Measurements from ENCODE around the gene GLIS1. TPM values are rescaled to one million over a fixed set of nuclear protein-coding genes. Genes with fewer than 3 reads are reported as not detected.

GLIS1 gene
- 1.1 to 1.6 TPM (median 1.2 TPM) in 3 replicates for total RNA-seq

GRCh38 chr1:53739109-53739681 lies at the start of gene GLIS1:
Gene GLIS1, minus strand, starts transcription at chr1:53739164. Its CDS starts 1,100 bp downstream, at chr1:53738064.
- peak within 1 kb of the TSS; percentile 59 for H3K4me3 Mint-ChIP-seq
- peaks cover 14% of the 10 kb centered on the region for H3K9me3 Mint-ChIP-seq
- DNase-seq (ENCODE audit: low spot score in 2 of 2, unreplicated experiment in 2 of 2) = peak; percentile 79 to 91
- H3K4me1 Mint-ChIP-seq = no peaks in the 10 kb centered on the region
- no peak within 1 kb of the TSS for H3K27ac Mint-ChIP-seq
- H3K27me3 Mint-ChIP-seq (ENCODE audit: low read depth) = peaks cover 87% of the 10 kb centered on the region
- TF ChIP-seq, protein P1, sequence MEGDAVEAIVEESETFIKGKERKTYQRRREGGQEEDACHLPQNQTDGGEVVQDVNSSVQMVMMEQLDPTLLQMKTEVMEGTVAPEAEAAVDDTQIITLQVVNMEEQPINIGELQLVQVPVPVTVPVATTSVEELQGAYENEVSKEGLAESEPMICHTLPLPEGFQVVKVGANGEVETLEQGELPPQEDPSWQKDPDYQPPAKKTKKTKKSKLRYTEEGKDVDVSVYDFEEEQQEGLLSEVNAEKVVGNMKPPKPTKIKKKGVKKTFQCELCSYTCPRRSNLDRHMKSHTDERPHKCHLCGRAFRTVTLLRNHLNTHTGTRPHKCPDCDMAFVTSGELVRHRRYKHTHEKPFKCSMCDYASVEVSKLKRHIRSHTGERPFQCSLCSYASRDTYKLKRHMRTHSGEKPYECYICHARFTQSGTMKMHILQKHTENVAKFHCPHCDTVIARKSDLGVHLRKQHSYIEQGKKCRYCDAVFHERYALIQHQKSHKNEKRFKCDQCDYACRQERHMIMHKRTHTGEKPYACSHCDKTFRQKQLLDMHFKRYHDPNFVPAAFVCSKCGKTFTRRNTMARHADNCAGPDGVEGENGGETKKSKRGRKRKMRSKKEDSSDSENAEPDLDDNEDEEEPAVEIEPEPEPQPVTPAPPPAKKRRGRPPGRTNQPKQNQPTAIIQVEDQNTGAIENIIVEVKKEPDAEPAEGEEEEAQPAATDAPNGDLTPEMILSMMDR (IDR thresholded peaks at IDR 0.05; ENCODE audit: unreplicated experiment) = no peak
- no peaks in the 10 kb centered on the region for H3K36me3 Mint-ChIP-seq

DNA sequence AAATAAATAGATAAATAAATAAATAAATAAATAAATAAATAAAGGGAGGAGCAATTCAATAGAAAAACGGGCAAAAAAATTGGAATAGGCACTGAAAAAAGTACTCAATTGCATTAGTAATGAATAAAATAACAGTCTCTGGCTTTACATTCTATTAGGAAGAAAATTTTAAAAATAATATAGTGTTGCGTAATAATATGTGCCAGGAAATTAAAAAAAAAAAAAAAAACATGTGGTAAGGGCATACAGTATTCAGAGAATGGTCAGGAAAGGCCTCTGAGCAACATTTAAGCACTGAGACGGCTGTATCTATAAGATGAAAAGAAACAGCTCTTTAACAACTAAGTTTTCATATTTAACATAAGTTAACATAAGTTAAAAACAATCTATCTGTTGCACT lies 48.7 kb upstream of the GLIS1 start:
- no peaks in the 10 kb centered on the region for H3K9me3 Mint-ChIP-seq
- H3K36me3 Mint-ChIP-seq = peaks cover 29% of the 10 kb centered on the region
- no peak overlapping the region for H3K27ac Mint-ChIP-seq
- no peaks in the 10 kb centered on the region for H3K27me3 Mint-ChIP-seq (ENCODE audit: low read depth)
- H3K4me1 Mint-ChIP-seq = peaks cover under 1% of the 10 kb centered on the region
- no peak overlapping the region for H3K4me3 Mint-ChIP-seq
- no peak for DNase-seq (ENCODE audit: low spot score in 2 of 2, unreplicated experiment in 2 of 2)
- TF ChIP-seq, protein P1 (IDR thresholded peaks at IDR 0.05; ENCODE audit: unreplicated experiment) = no peak

DNA sequence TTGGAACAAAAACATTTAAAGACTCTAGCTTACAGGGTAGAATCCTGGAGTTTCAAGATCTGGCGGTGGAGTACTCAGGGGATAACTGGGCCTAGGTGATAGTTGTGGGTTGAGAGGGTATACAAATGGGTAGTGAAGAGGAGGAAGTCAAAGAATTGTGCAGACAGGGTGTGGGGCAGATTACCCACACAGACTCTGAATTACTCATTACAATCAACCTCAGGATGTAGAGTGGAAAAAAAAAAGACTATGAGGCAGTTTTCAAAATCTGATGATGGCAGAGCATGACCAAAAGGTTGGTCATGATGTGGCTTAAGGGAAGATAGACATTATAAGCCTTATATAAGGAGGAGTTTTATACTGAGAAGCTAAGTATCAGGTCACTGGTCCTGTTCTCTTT lies 44.1 kb upstream of the GLIS1 start:
- peaks cover 27% of the 10 kb centered on the region for H3K36me3 Mint-ChIP-seq
- no peaks in the 10 kb centered on the region for H3K4me1 Mint-ChIP-seq
- H3K4me3 Mint-ChIP-seq = no peak overlapping the region
- no peak for DNase-seq (ENCODE audit: low spot score in 2 of 2, unreplicated experiment in 2 of 2)
- no peaks in the 10 kb centered on the region for H3K9me3 Mint-ChIP-seq
- no peaks in the 10 kb centered on the region for H3K27me3 Mint-ChIP-seq (ENCODE audit: low read depth)
- TF ChIP-seq, protein P1 (IDR thresholded peaks at IDR 0.05; ENCODE audit: unreplicated experiment) = no peak
- no peak overlapping the region for H3K27ac Mint-ChIP-seq

DNA sequence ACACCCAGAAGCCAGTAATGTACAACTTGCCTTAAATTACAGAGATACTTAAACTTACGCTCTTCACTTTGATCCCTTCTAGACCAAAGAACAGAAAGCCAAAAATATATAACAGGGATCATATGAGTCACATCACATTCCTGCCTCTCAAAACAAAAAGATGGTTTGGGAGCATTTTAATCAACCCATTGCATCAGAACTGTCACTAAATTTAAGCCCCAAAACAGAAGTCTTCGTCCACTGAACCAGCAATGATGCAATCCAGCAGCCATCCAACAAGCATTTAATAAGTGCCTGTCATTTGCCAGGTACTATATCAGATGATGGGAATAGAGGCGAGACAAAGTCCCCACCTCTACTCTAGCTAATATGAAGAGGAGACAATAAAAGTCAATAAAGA lies 42.7 kb upstream of the GLIS1 start:
- Mint-ChIP-seq H3K4me3 (no peak overlapping the region), H3K9me3 (peaks cover 8% of the 10 kb centered on the region), H3K27ac (no peak overlapping the region), H3K36me3 (peaks cover 34% of the 10 kb centered on the region), H3K4me1 (no peaks in the 10 kb centered on the region), H3K27me3 (ENCODE audit: low read depth) (no peaks in the 10 kb centered on the region)
- DNase-seq (ENCODE audit: low spot score in 2 of 2, unreplicated experiment in 2 of 2) = no peak
- TF ChIP-seq, protein P1 (IDR thresholded peaks at IDR 0.05; ENCODE audit: unreplicated experiment) = no peak

- H3K9me3 Mint-ChIP-seq = peaks cover 8% of the 10 kb centered on the region
- H3K4me1 Mint-ChIP-seq = no peaks in the 10 kb centered on the region
- H3K27ac Mint-ChIP-seq = no peak overlapping the region
- peaks cover 21% of the 10 kb centered on the region for H3K36me3 Mint-ChIP-seq
- TF ChIP-seq, protein P1 (IDR thresholded peaks at IDR 0.05; ENCODE audit: unreplicated experiment) = no peak
- no peaks in the 10 kb centered on the region for H3K27me3 Mint-ChIP-seq (ENCODE audit: low read depth)
- DNase-seq (ENCODE audit: low spot score in 2 of 2, unreplicated experiment in 2 of 2) = no peak
- H3K4me3 Mint-ChIP-seq = no peak overlapping the region
Observed at GRCh38 chr1:53777272-53777671, 38.3 kb upstream of the GLIS1 start.

- TF ChIP-seq, protein P1 (IDR thresholded peaks at IDR 0.05; ENCODE audit: unreplicated experiment) = no peak
- no peak for DNase-seq (ENCODE audit: low spot score in 2 of 2, unreplicated experiment in 2 of 2)
- Mint-ChIP-seq H3K4me1 (peaks cover 10% of the 10 kb centered on the region), H3K4me3 (no peak overlapping the region), H3K27me3 (ENCODE audit: low read depth) (no peaks in the 10 kb centered on the region), H3K9me3 (no peaks in the 10 kb centered on the region), H3K27ac (no peak overlapping the region), H3K36me3 (peaks cover 9% of the 10 kb centered on the region)
Observed at GRCh38 chr1:53771648-53772047, 32.7 kb upstream of the GLIS1 start.

All from mesothelial cell of epicardium (in vitro differentiated cells).